ENCODE data around the gene ANKDD1B. TPM values are rescaled to one million over a fixed set of nuclear protein-coding genes. Genes with fewer than 3 reads are reported as not detected.

The ANKDD1B gene
- total and polyA plus RNA-seq, 2 experiments from 2014 or later: 0.40 to 0.73 TPM

- peaks cover 18% of the 10 kb centered on the region for H3K9me3 Mint-ChIP-seq
- DNase-seq (ENCODE audit: low spot score) (no peak), ATAC-seq (no peak)
- H3K27ac Mint-ChIP-seq: no peak overlapping the region
- Histone ChIP-seq H3K27ac (ENCODE audit: low read depth) (no peak overlapping the region), H3K4me3 (no peak overlapping the region), H3K4me1 (ENCODE audit: insufficient read depth) (no peaks in the 10 kb centered on the region), H3K79me2 (replicated peaks; ENCODE audit: insufficient read depth) (peaks cover 4% of the 10 kb centered on the region; the same call in 1 of the 2 replicates), H2AFZ (no peak overlapping the region), H3F3A (replicated peaks; ENCODE audit: low read depth) (no peaks in the 10 kb centered on the region), H3K27me3 (ENCODE audit: insufficient read depth) (no peaks in the 10 kb centered on the region), H4K20me1 (replicated peaks; ENCODE audit: insufficient read depth) (no peaks in the 10 kb centered on the region), H3K36me3 (ENCODE audit: insufficient read depth) (no peaks in the 10 kb centered on the region), H3K4me2 (no peak overlapping the region), H3K9me2 (ENCODE audit: insufficient read depth) (0 out of 2 replicates have a peak, but pooled peaks cover 3% of the 10 kb centered on the region)
- peaks cover 22% of the 10 kb centered on the region; the same call in 2 of the 3 replicates for H3K36me3 Mint-ChIP-seq (ENCODE audit: low read depth)
- H3K4me3 Mint-ChIP-seq: no peak overlapping the region
- TF ChIP-seq REST (IDR thresholded peaks at IDR 0.05; ENCODE audit: unreplicated experiment): no peak
- no peak for TF ChIP-seq EZH2 (IDR thresholded peaks at IDR 0.05; ENCODE audit: low read depth, unreplicated experiment)
- no peak for TF ChIP-seq EZH2phosphoT487 (IDR thresholded peaks at IDR 0.05; ENCODE audit: unreplicated experiment)
- TF ChIP-seq CTCF (conservative IDR thresholded peaks at IDR 0.05; ENCODE audit: low read depth in 2 of 2): no peak
- no peak for TF ChIP-seq ZNF114 (CRISPR knock-in tag; IDR thresholded peaks at IDR 0.05)
- no peak for TF ChIP-seq CREB1 (CRISPR knock-in tag; IDR thresholded peaks at IDR 0.05; ENCODE audit: low read depth)
- TF ChIP-seq POLR2AphosphoS5 (IDR thresholded peaks at IDR 0.05; ENCODE audit: low read depth): no peak
- TF ChIP-seq ETS1 (IDR thresholded peaks at IDR 0.05): no peak
- TF ChIP-seq STAT1 (IDR thresholded peaks at IDR 0.05; ENCODE audit: unreplicated experiment): no peak
- TF ChIP-seq ZNF462 (CRISPR knock-in tag; IDR thresholded peaks at IDR 0.05): no peak
- no peak for TF ChIP-seq NANOG (IDR thresholded peaks at IDR 0.05; ENCODE audit: borderline replicate concordance)
- TF ChIP-seq JUNB (IDR thresholded peaks at IDR 0.05; ENCODE audit: unreplicated experiment): no peak
- TF ChIP-seq ZNF331 (CRISPR knock-in tag; IDR thresholded peaks at IDR 0.05; ENCODE audit: low read depth): no peak
- H3K27me3 Mint-ChIP-seq (ENCODE audit: insufficient read depth, low read depth, poor library complexity): no peaks in the 10 kb centered on the region
- H3K4me1 Mint-ChIP-seq: peaks cover 2% of the 10 kb centered on the region; the same call in 1 of the 3 replicates
These were observed 44.4 kb upstream of the ANKDD1B start for GRCh38 chr5:75566710-75567309.

Measured in GM23338 (cell line).